GM19023 (cell line): ENCODE measurements around the gene USP30.

Experiments used
- ATAC-seq: cut with Tn5 transposase; IDR thresholded peaks from one replicate; pipeline ENCODE4 v1.9.1; 2021; ENCODE audit warnings: mild to moderate bottlenecking, moderate library complexity; ENCODE audit not compliant: unreplicated experiment

USP30 gene

GRCh38 chr12:109124878-109125648 is 72.7 kb downstream of the USP30 start:
- no peak for ATAC-seq

GRCh38 chr12:109125791-109126190 is 73.4 kb downstream of the USP30 start:
- ATAC-seq = no peak

DNA sequence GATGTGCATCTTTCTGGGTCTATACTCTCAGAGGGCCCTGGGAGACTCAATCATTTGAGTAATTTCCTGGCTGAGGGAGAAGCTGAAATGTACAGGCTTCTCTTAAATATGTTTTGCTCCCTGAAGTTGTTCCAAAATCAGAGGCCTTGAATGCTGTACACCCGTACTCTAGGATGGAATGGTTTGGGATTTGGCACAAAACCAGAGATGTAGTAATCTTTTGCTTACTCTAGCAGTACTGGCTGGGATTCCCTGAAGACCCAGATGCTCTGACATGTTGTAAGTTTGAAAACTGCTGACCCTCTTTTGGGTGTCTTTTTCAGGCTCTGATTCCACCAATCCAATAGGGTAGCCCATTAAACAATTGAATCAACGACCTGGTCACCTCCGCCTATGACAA is 74.4 kb downstream of the USP30 start:
- ATAC-seq = no peak

DNA sequence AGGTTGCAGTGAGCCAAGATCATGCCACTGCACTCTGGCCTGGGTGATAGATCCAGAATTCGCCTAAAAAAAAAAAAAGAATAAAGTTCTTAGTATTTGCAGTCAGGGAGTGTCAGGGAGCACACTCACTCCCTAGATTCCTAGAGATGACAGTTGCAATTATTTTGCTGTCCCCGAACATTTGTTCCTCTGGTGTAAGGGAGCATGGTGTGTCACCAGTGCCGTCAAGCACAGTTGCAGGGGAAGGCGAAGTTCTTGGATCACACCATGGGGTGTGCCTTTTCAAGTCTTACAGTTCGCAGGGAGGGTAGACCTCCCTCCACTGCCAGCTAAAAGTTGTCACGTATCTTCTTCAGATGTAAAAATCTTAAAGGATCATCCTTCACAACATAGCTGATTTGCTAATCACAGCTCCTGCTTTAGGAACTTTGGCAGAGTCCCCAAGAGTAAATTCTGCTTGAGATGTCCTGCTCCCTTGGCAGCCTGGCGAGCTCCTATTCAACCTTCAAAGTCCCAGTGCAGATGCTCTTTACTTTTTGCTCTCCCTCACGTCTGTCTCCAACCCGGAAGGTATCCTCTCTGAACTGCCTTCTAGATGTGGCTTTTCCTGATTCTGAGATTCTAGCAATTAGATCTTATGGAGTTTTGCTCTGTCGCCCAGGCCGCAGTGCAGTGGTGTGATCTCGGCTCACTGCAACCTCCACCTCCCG is 75.3 kb downstream of the USP30 start:
- no peak for ATAC-seq

GRCh38 chr12:109130297-109131153 is 78.1 kb downstream of the USP30 start:
- no peak for ATAC-seq

- no peak for ATAC-seq
These were observed 79.0 kb downstream of the USP30 start for GRCh38 chr12:109131154-109132050.

DNA sequence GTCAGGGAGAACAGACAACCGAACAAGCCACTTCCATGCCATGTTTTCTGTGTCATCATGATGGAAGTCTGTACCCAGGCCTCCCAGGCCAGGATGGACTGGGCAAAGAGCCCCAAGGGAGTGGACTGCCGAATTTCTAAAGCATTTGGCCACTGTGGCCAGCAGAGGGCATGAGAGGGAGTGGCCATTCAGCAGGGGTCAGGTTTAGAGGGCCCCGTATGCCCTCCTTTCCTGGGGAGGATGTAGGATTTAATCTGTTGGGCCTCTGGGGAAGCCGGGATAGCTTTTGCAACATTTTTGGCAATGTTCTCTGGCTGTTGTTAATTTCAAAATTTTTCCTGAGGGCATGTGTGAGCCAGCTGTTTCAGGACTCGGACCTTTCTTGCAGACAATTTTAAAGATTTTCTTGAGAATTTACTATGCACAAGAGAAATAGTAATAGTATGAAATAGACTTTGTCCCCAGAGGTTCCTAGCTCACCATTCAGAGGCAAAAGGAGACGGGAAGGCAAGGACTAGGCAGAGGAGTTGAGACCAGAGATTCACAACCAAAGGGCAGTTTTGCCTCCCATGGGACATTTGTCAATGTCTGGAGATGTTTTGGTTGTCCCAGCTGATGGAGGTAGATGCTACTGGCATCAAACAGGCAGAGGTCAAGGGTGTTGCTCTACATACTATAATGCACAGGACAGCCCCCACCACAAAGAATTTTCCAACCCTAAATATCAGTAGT is 82.0 kb downstream of the USP30 start:
- no peak for ATAC-seq

DNA sequence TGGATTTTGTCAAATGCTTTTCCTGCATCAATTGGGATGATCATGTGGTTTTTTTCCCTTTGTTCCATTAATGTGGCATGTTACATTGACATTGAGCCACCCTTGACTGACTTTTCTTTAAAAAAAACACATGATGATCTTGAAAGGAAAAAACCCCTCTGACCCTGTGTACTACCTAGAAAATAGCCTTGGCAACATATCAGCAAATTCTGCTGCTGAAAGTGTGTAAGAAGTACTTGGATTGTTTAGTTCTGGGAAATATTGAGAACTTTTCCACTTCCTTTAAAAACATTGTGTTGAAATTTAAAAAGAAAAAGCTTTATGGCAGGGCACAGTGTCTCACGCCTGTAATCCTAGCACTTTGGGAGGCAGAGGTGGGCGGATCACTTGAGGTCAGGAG is 84.7 kb downstream of the USP30 start:
- ATAC-seq = no peak
